Fibroblast of lung (primary cell): Measurements from ENCODE around the gene MOCS3. TPM values are rescaled to one million over a fixed set of nuclear protein-coding genes. Genes with fewer than 3 reads are reported as not detected.

Source experiments
- DNase-seq, 2 donors: peaks; one replicate each; pipeline versions ENCODE4 v3.0.0 to v3.0.0-alpha.2; 2010; ENCODE audit warnings: low read depth in 2 of 2
- H2AFZ ChIP-seq: 2 replicates; pipeline ENCODE4 v1.5.1; 2012; ENCODE audit warnings: low read length, control low read depth, inconsistent platforms
- H3K27ac ChIP-seq: 2 replicates; pipeline ENCODE4 v1.5.1; 2011; ENCODE audit warnings: low read length, control low read depth; ENCODE audit not compliant: insufficient read depth
- H3K27me3 ChIP-seq: 2 replicates; pipeline ENCODE4 v1.5.1; 2011; ENCODE audit warnings: mild to moderate bottlenecking, low read length; ENCODE audit not compliant: control insufficient read depth, insufficient read depth
- H3K36me3 ChIP-seq: 2 replicates; pipeline ENCODE4 v1.5.1; 2011; ENCODE audit warnings: low read length; ENCODE audit not compliant: control insufficient read depth, insufficient read depth
- H3K4me1 ChIP-seq: 2 replicates; pipeline ENCODE4 v1.5.1; 2011; ENCODE audit warnings: low read length; ENCODE audit not compliant: control insufficient read depth, insufficient read depth; ENCODE audit errors: extremely low read depth
- H3K4me2 ChIP-seq: 2 replicates; pipeline ENCODE4 v1.5.1; 2011; ENCODE audit warnings: low read length, control low read depth; ENCODE audit not compliant: insufficient read depth; ENCODE audit errors: extremely low read depth
- H3K4me3 ChIP-seq, 4 experiments: fragments of 200-600 bp in 1 of 4; sonication (generic) in 1 of 4; replicated peaks in 1 of 4; 2 replicates each; pipeline ENCODE4 v1.5.1; 2011 to 2016; ENCODE audit warnings: low read length in 4 of 4, low read depth in 3 of 4, mild to moderate bottlenecking in 3 of 4, control low read depth in 2 of 4, inconsistent platforms in 1 of 4, mixed read lengths in 1 of 4; ENCODE audit not compliant: insufficient read depth in 1 of 4; ENCODE audit errors: control extremely low read depth in 1 of 4
- H3K79me2 ChIP-seq: 2 replicates; pipeline ENCODE4 v1.5.1; 2012; ENCODE audit warnings: mild to moderate bottlenecking, low read length, inconsistent platforms; ENCODE audit not compliant: control insufficient read depth, insufficient read depth
- H3K9ac ChIP-seq: 2 replicates; pipeline ENCODE4 v1.5.1; 2011; ENCODE audit warnings: mild to moderate bottlenecking, low read length, control low read depth; ENCODE audit not compliant: insufficient read depth
- H3K9me3 ChIP-seq: 2 replicates; pipeline ENCODE4 v1.5.1; 2012; ENCODE audit warnings: low read depth, low read length; ENCODE audit not compliant: control insufficient read depth, insufficient read depth
- H4K20me1 ChIP-seq: 2 replicates; pipeline ENCODE4 v1.5.1; 2011; ENCODE audit warnings: low read length; ENCODE audit not compliant: control insufficient read depth, insufficient read depth; ENCODE audit errors: extremely low read depth
- CTCF ChIP-seq, 2 donors: IDR thresholded peaks in 1 of 2; conservative IDR thresholded peaks in 1 of 2; 1 replicate in 1 of 2; 2 replicates in 1 of 2; pipeline ENCODE4 v1.5.1; 2011 to 2012; ENCODE audit warnings: low read length in 2 of 2, control low read depth in 1 of 2, inconsistent platforms in 1 of 2, low read depth in 1 of 2, mild to moderate bottlenecking in 1 of 2
- EZH2 ChIP-seq: IDR thresholded peaks from 2 replicates; pipeline ENCODE4 v1.5.1; 2012; ENCODE audit warnings: low read length, control low read depth, mild to moderate bottlenecking; ENCODE audit errors: missing control alignments
- polyA plus RNA-seq, 2 donors: library from polyadenylated mRNA; depleted of rRNA in 1 of 2; stranded (reverse) in 1 of 2; unstranded in 1 of 2; fragments of >200 nt; gene quantifications; 2 replicates each; pipeline ENCODE4 v1.2.1, GENCODE V29; 2011 to 2012; ENCODE audit warnings: missing spikeins in 1 of 2
- total RNA-seq: library from RNA; depleted of rRNA; stranded (reverse); fragments of >200 nt; gene quantifications from 2 replicates; pipeline ENCODE4 v1.2.1, GENCODE V29; 2014

MOCS3 gene
- total and polyA plus RNA-seq, 2 donors (not counting 1 experiment from before 2014, with no cell fraction given) = 3.7 to 10.1 TPM

GRCh38 chr20:50993876-50994275 lies 35.3 kb downstream of the MOCS3 start:
- Histone ChIP-seq H3K4me2 (no peak overlapping the region), H3K79me2 (no peaks in the 10 kb centered on the region), H3K36me3 (no peaks in the 10 kb centered on the region), H3K27me3 (no peaks in the 10 kb centered on the region), H3K9me3 (no peaks in the 10 kb centered on the region), H3K4me1 (no peaks in the 10 kb centered on the region), H4K20me1 (no peaks in the 10 kb centered on the region), H3K9ac (no peak overlapping the region), H3K27ac (no peak overlapping the region), H2AFZ (no peak overlapping the region), H3K4me3 (no peak overlapping the region)
- TF ChIP-seq EZH2 (no peak), CTCF (conservative IDR thresholded peaks at IDR 0.05 in 1 of 2, IDR thresholded peaks at IDR 0.05 in 1 of 2; ENCODE audit: low read depth in 1 of 2, low read length in 2 of 2) (no peak)
- no peak for DNase-seq

- Histone ChIP-seq H3K4me3 (no peak overlapping the region), H3K4me2 (no peak overlapping the region), H3K9ac (no peak overlapping the region), H2AFZ (no peak overlapping the region), H4K20me1 (no peaks in the 10 kb centered on the region), H3K27me3 (no peaks in the 10 kb centered on the region), H3K36me3 (no peaks in the 10 kb centered on the region), H3K27ac (no peak overlapping the region), H3K9me3 (no peaks in the 10 kb centered on the region), H3K79me2 (no peaks in the 10 kb centered on the region), H3K4me1 (no peaks in the 10 kb centered on the region)
- TF ChIP-seq CTCF (conservative IDR thresholded peaks at IDR 0.05 in 1 of 2, IDR thresholded peaks at IDR 0.05 in 1 of 2; ENCODE audit: low read depth in 1 of 2, low read length in 2 of 2) (no peak), EZH2 (no peak)
- peak; percentile 27 to 46 for DNase-seq
Observed at GRCh38 chr20:50995506-50995905, 36.9 kb downstream of the MOCS3 start.

GRCh38 chr20:50996901-50997865 lies 38.6 kb downstream of the MOCS3 start:
- H3K4me2 ChIP-seq = no peak overlapping the region

More at GRCh38 chr20:50996901-50997865, 38.6 kb downstream of the MOCS3 start:
- Histone ChIP-seq H4K20me1 (no peaks in the 10 kb centered on the region), H3K9me3 (no peaks in the 10 kb centered on the region), H2AFZ (no peak overlapping the region), H3K4me1 (no peaks in the 10 kb centered on the region), H3K27ac (no peak overlapping the region), H3K79me2 (no peaks in the 10 kb centered on the region), H3K36me3 (no peaks in the 10 kb centered on the region), H3K9ac (no peak overlapping the region), H3K27me3 (no peaks in the 10 kb centered on the region), H3K4me3 (no peak overlapping the region)
- TF ChIP-seq CTCF (conservative IDR thresholded peaks at IDR 0.05 in 1 of 2, IDR thresholded peaks at IDR 0.05 in 1 of 2; ENCODE audit: low read depth in 1 of 2, low read length in 2 of 2) = no peak
- peak; percentile 31 to 70 for DNase-seq
